CD4-positive, alpha-beta memory T cell (primary cell): ENCODE data around the gene P2RX5. TPM values are rescaled to one million over a fixed set of nuclear protein-coding genes. Genes with fewer than 3 reads are reported as not detected.

Experiments
- CTCF ChIA-PET: fragments of 350-600 bp; sonication (Branson Sonifier 250); formaldehyde crosslinking; loops from one replicate; lab custom pipeline; 2021; ENCODE audit warnings: inconsistent platforms; ENCODE audit not compliant: partially characterized antibody; lab: Charles Lee
- POLR2A ChIA-PET: fragments of 350-600 bp; sonication (Branson Sonifier 250); formaldehyde crosslinking; loops from one replicate; lab custom pipeline; 2021; ENCODE audit not compliant: partially characterized antibody; lab: Charles Lee
- DNase-seq, 5 donors: peaks; one replicate each; pipeline versions ENCODE4 v3.0.0 to v3.0.0-alpha.2; 2020 to 2022; ENCODE audit warnings: mixed read lengths in 1 of 5
- H3K27ac ChIP-seq: one replicate; pipeline ENCODE4 v1.7.0; 2013; ENCODE audit warnings: low read depth, low read length
- H3K27me3 ChIP-seq: 2 replicates; pipeline ENCODE4 v1.7.0; 2013; ENCODE audit warnings: mild to moderate bottlenecking, low read length, moderate library complexity; ENCODE audit not compliant: insufficient read depth
- H3K36me3 ChIP-seq: 2 replicates; pipeline ENCODE4 v1.7.0; 2013; ENCODE audit warnings: mild to moderate bottlenecking, low read length, moderate library complexity; ENCODE audit not compliant: insufficient read depth
- H3K4me1 ChIP-seq: 2 replicates; pipeline ENCODE4 v1.7.0; 2013; ENCODE audit warnings: mild to moderate bottlenecking, low read length, moderate library complexity; ENCODE audit not compliant: insufficient read depth
- H3K4me3 ChIP-seq, 2 donors: one replicate each; pipeline ENCODE4 v1.7.0; 2013; ENCODE audit warnings: low read length in 2 of 2, mild to moderate bottlenecking in 1 of 2
- H3K9me3 ChIP-seq, 2 donors: one replicate each; pipeline ENCODE4 v1.7.0; 2013; ENCODE audit warnings: low read length in 2 of 2, control low read depth in 1 of 2; ENCODE audit not compliant: control insufficient read depth in 1 of 2
- H3K27ac Mint-ChIP-seq, 7 donors: one replicate each; pipeline ENCODE4 v1.8.0; 2020 to 2021; ENCODE audit warnings: mixed read lengths in 7 of 7, mild to moderate bottlenecking in 6 of 7, inconsistent platforms in 3 of 7, moderate library complexity in 3 of 7
- H3K27me3 Mint-ChIP-seq, 2 donors: one replicate each; pipeline ENCODE4 v1.8.0; 2020 to 2021; ENCODE audit warnings: mixed read lengths in 2 of 2
- H3K36me3 Mint-ChIP-seq, 2 donors: one replicate each; pipeline ENCODE4 v1.8.0; 2020 to 2021; ENCODE audit warnings: mixed read lengths in 2 of 2, inconsistent platforms in 1 of 2, mild to moderate bottlenecking in 1 of 2
- H3K4me1 Mint-ChIP-seq, 4 donors: one replicate each; pipeline ENCODE4 v1.8.0; 2020 to 2021; ENCODE audit warnings: mixed read lengths in 4 of 4, mild to moderate bottlenecking in 1 of 4
- H3K4me3 Mint-ChIP-seq, 8 donors: one replicate each; pipeline ENCODE4 v1.8.0; 2020 to 2021; ENCODE audit warnings: mixed read lengths in 8 of 8, mild to moderate bottlenecking in 7 of 8, moderate library complexity in 6 of 8, inconsistent platforms in 3 of 8
- H3K9me3 Mint-ChIP-seq, 8 donors: one replicate each; pipeline ENCODE4 v1.8.0; 2020 to 2021; ENCODE audit warnings: mixed read lengths in 8 of 8, mild to moderate bottlenecking in 5 of 8, inconsistent platforms in 3 of 8, moderate library complexity in 1 of 8
- intact Hi-C: fragments of 100-400 bp; cut with micrococcal nuclease; formaldehyde crosslinking; loops from one replicate; pipeline ENCODE4 v1.15.1; 2023
- polyA plus RNA-seq, 2 donors: library from polyadenylated mRNA; unstranded; fragments of 300-500 nt; fragmentation: Illumina TruSeq; gene quantifications; one replicate each; pipeline ENCODE4 v1.2.3, GENCODE V29; 2021
- total RNA-seq, 2 experiments: library from RNA; stranded (reverse); gene quantifications; one replicate each; pipeline ENCODE4 v1.2.3, GENCODE V29; 2021

Gene P2RX5
- total and polyA plus RNA-seq, 4 experiments from 2014 or later = 13.8 to 28.9 (median 17.4) TPM

- no peaks in the 10 kb centered on the region for H3K36me3 ChIP-seq
- H3K27ac ChIP-seq = no peak overlapping the region
- peaks cover 11% of the 10 kb centered on the region for H3K4me1 ChIP-seq
- Mint-ChIP-seq H3K27me3 (no peaks in the 10 kb centered on the region), H3K4me1 (peaks cover 7 to 22% (median 15%) of the 10 kb centered on the region in 4 donors), H3K36me3 (peaks cover 7% of the 10 kb centered on the region in 2 donors), H3K9me3 (no peaks in the 10 kb centered on the region), H3K27ac (peak overlapping the region in 1 of 7 donors; percentile 60), H3K4me3 (peak overlapping the region in 2 of 8 donors; percentile 40 to 61)
- no peak for DNase-seq
- ChIA-PET POLR2A (no interaction called here), CTCF (interaction anchor here (1.1 kb wide), 1 partner anchor 99 kb away, joined by 3 read pairs; no protein-coding TSS in a partner anchor)
- no peaks in the 10 kb centered on the region for H3K27me3 ChIP-seq
- intact Hi-C loops = loop anchor here (5.0 kb wide), 2 partner anchors 72 to 727 kb away; partner anchors contain the start of gene UBE2G1
- H3K9me3 ChIP-seq = no peaks in the 10 kb centered on the region
- H3K4me3 ChIP-seq = no peak overlapping the region
Measured at GRCh38 chr17:3639981-3640596, 55.9 kb downstream of the P2RX5 start.

GRCh38 chr17:3636908-3637373, 59.0 kb downstream of the P2RX5 start:
- Mint-ChIP-seq H3K9me3 (no peaks in the 10 kb centered on the region), H3K27ac (peak overlapping the region in 6 of 7 donors; percentile 21 to 97 (median 82)), H3K4me1 (peaks cover 12 to 37% (median 24%) of the 10 kb centered on the region in 4 donors), H3K36me3 (peaks cover 7 to 10% of the 10 kb centered on the region in 2 donors), H3K4me3 (peak overlapping the region; percentile 81 to 98 (median 88)), H3K27me3 (no peaks in the 10 kb centered on the region)
- CTCF ChIA-PET = interaction anchor here (1.0 to 2.3 kb wide), 5 partner anchors 10 to 789 kb away, joined by 3 to 9 read pairs (median 4); partner anchors contain the start of gene NCBP3
- POLR2A ChIA-PET = interaction anchor here (0.8 to 2.3 kb wide), 12 partner anchors 9 to 1864 kb away, joined by 3 to 8 read pairs (median 4); partner anchors contain the start of genes CYB5D2, DERL2, EMC6 and MIS12
- Histone ChIP-seq H3K9me3 (no peaks in the 10 kb centered on the region), H3K4me3 (peak overlapping the region; percentile 73 to 99), H3K4me1 (peaks cover 11% of the 10 kb centered on the region), H3K27me3 (no peaks in the 10 kb centered on the region), H3K36me3 (no peaks in the 10 kb centered on the region), H3K27ac (peak overlapping the region; percentile 98)
- intact Hi-C loops = loop anchor here (1.0 to 5.0 kb wide), 3 partner anchors 31 to 730 kb away; partner anchors contain the start of genes EMC6, TAX1BP3 and UBE2G1
- no peak for DNase-seq

GRCh38 chr17:3636154-3636907, 59.6 kb downstream of the P2RX5 start, which contains the start of the genes CTNS and SHPK:
CTNS (plus strand) TSS chr17:3636760; CDS start chr17:3640207, 3,447 bp downstream.
SHPK (minus strand) TSS chr17:3636250; CDS start chr17:3636219, 31 bp downstream.
- intact Hi-C loops = loop anchor here (1.0 to 5.0 kb wide), 3 partner anchors 32 to 731 kb away; partner anchors contain the start of genes EMC6, TAX1BP3 and UBE2G1
- Mint-ChIP-seq H3K9me3 (no peaks in the 10 kb centered on the region), H3K27me3 (no peaks in the 10 kb centered on the region), H3K4me1 (peaks cover 12 to 37% (median 24%) of the 10 kb centered on the region in 4 donors), H3K4me3 (peak within 1 kb of the TSS; percentile 96 to 100 (median 98)), H3K36me3 (peaks cover 7 to 10% of the 10 kb centered on the region in 2 donors), H3K27ac (peak within 1 kb of the TSS; percentile 97 to 100 (median 100))
- DNase-seq = peak; percentile 93 to 97 (median 94)
- peak within 1 kb of the TSS; percentile 98 for H3K27ac ChIP-seq
- no peaks in the 10 kb centered on the region for H3K9me3 ChIP-seq
- no peaks in the 10 kb centered on the region for H3K27me3 ChIP-seq
- peak within 1 kb of the TSS; percentile 73 to 99 for H3K4me3 ChIP-seq
- ChIA-PET CTCF (interaction anchor here (1.1 to 2.3 kb wide), 5 partner anchors 9 to 788 kb away, joined by 3 to 9 read pairs (median 5); no protein-coding TSS in a partner anchor), POLR2A (interaction anchor here (0.7 to 2.3 kb wide), 15 partner anchors 8 to 1865 kb away, joined by 3 to 8 read pairs (median 4); partner anchors contain the start of genes CYB5D2, DERL2, EMC6 and MIS12)
- H3K4me1 ChIP-seq = peaks cover 11% of the 10 kb centered on the region
- H3K36me3 ChIP-seq = no peaks in the 10 kb centered on the region

- peaks cover 11% of the 10 kb centered on the region for H3K4me1 ChIP-seq
- no peaks in the 10 kb centered on the region for H3K9me3 ChIP-seq
- Mint-ChIP-seq H3K27ac (peak overlapping the region; percentile 17 to 91 (median 69)), H3K36me3 (peaks cover 7 to 10% of the 10 kb centered on the region in 2 donors), H3K4me1 (peaks cover 12 to 37% (median 24%) of the 10 kb centered on the region in 4 donors), H3K27me3 (no peaks in the 10 kb centered on the region), H3K9me3 (no peaks in the 10 kb centered on the region), H3K4me3 (peak overlapping the region; percentile 96 to 100 (median 98))
- no peaks in the 10 kb centered on the region for H3K27me3 ChIP-seq
- CTCF ChIA-PET = interaction anchor here (1.1 to 2.3 kb wide), 5 partner anchors 9 to 788 kb away, joined by 3 to 9 read pairs (median 5); no protein-coding TSS in a partner anchor
- DNase-seq = no peak
- POLR2A ChIA-PET = interaction anchor here (0.9 to 2.3 kb wide), 12 partner anchors 8 to 1866 kb away, joined by 3 to 8 read pairs (median 4); partner anchors contain the start of genes CYB5D2, EMC6, NCBP3 and TAX1BP3
- intact Hi-C loops = loop anchor here (1.0 to 5.0 kb wide), 3 partner anchors 33 to 732 kb away; partner anchors contain the start of genes EMC6, TAX1BP3 and UBE2G1
- H3K4me3 ChIP-seq = peak overlapping the region; percentile 73 to 99
- H3K27ac ChIP-seq = peak overlapping the region; percentile 98
- no peaks in the 10 kb centered on the region for H3K36me3 ChIP-seq
Measured at GRCh38 chr17:3635474-3636153, 60.3 kb downstream of the P2RX5 start.

GRCh38 chr17:3632287-3632686, 63.7 kb downstream of the P2RX5 start:
- Mint-ChIP-seq H3K27me3 (no peaks in the 10 kb centered on the region), H3K36me3 (peaks cover 17 to 21% of the 10 kb centered on the region in 2 donors), H3K27ac (peak overlapping the region in 2 of 7 donors; percentile 15 to 38), H3K4me1 (peaks cover 11 to 26% (median 17%) of the 10 kb centered on the region in 4 donors), H3K4me3 (no peak overlapping the region), H3K9me3 (no peaks in the 10 kb centered on the region)
- H3K9me3 ChIP-seq = no peaks in the 10 kb centered on the region
- H3K27ac ChIP-seq = no peak overlapping the region
- H3K4me1 ChIP-seq = peaks cover 9% of the 10 kb centered on the region
- H3K27me3 ChIP-seq = no peaks in the 10 kb centered on the region
- no peak overlapping the region for H3K4me3 ChIP-seq
- ChIA-PET POLR2A (interaction anchor here (0.6 kb wide), 1 partner anchor 778 kb away, joined by 3 read pairs; no protein-coding TSS in a partner anchor), CTCF (interaction anchor here (1.1 kb wide), 1 partner anchor 18 kb away, joined by 4 read pairs; no protein-coding TSS in a partner anchor)
- no peak for DNase-seq
- intact Hi-C loops = no loop called here
- peaks cover 3% of the 10 kb centered on the region for H3K36me3 ChIP-seq

- Histone ChIP-seq H3K4me1 (peaks cover 5% of the 10 kb centered on the region), H3K27ac (no peak overlapping the region), H3K27me3 (no peaks in the 10 kb centered on the region), H3K4me3 (no peak overlapping the region), H3K9me3 (no peaks in the 10 kb centered on the region), H3K36me3 (peaks cover 3% of the 10 kb centered on the region)
- Mint-ChIP-seq H3K4me3 (no peak overlapping the region), H3K27me3 (no peaks in the 10 kb centered on the region), H3K36me3 (peaks cover 27 to 29% of the 10 kb centered on the region in 2 donors), H3K9me3 (peaks cover 0 to 2% (median 0%) of the 10 kb centered on the region in 8 donors), H3K27ac (no peak overlapping the region), H3K4me1 (peaks cover 6 to 22% (median 13%) of the 10 kb centered on the region in 4 donors)
- ChIA-PET CTCF (no interaction called here), POLR2A (no interaction called here)
- intact Hi-C loops = no loop called here
- no peak for DNase-seq
Measured at GRCh38 chr17:3630781-3631180, 65.2 kb downstream of the P2RX5 start.
